ENCODE measurements around the gene LRRC4C.
A peak's percentile ranks its signal among the peaks of the same experiment; 100 is the strongest.

The LRRC4C gene

GRCh38 chr11:41479179-41479578 lies 19.7 kb upstream of the LRRC4C start:
- Histone ChIP-seq H2BK5ac (ENCODE audit: low read depth, low read length, poor library complexity) (no peak overlapping the region), H4K91ac (ENCODE audit: low read depth, low read length) (no peak overlapping the region), H2BK12ac (ENCODE audit: low read length) (no peak overlapping the region), H2BK120ac (ENCODE audit: insufficient read depth, low read length, poor library complexity) (no peak overlapping the region), H3K4ac (ENCODE audit: low read depth, low read length) (no peak overlapping the region), H4K8ac (ENCODE audit: low read depth, low read length) (no peak overlapping the region), H3K79me2 (ENCODE audit: control insufficient read depth, insufficient read depth, low read length, poor library complexity) (no peaks in the 10 kb centered on the region), H3K18ac (ENCODE audit: low read length) (no peak overlapping the region), H3K4me1 (ENCODE audit: control insufficient read depth in 1 of 2, insufficient read depth in 2 of 2, low read length in 2 of 2) (no peaks in the 10 kb centered on the region), H2AK5ac (ENCODE audit: low read length) (no peak overlapping the region), H3K27ac (ENCODE audit: low read depth, low read length) (no peak overlapping the region), H3K4me2 (ENCODE audit: low read length) (no peak overlapping the region), H3K23ac (ENCODE audit: low read length) (no peak overlapping the region), H3K14ac (ENCODE audit: low read length) (no peak overlapping the region), H3K79me1 (ENCODE audit: low read length) (no peaks in the 10 kb centered on the region), H3K4me3 (ENCODE audit: low read depth, low read length) (no peak overlapping the region), H3K9ac (ENCODE audit: low read length) (no peak overlapping the region), H3K27me3 (ENCODE audit: insufficient read depth, low read length) (no peaks in the 10 kb centered on the region), H3K9me3 (ENCODE audit: insufficient read depth, low read depth, low read length) (no peaks in the 10 kb centered on the region), H4K12ac (ENCODE audit: low read depth, low read length) (no peak overlapping the region), H3K36me3 (ENCODE audit: control insufficient read depth in 1 of 2, insufficient read depth in 2 of 2, low read length in 2 of 2) (no peaks in the 10 kb centered on the region), H2AFZ (ENCODE audit: insufficient read depth, low read length, poor library complexity) (no peak overlapping the region)
- no CpG with 5 or more reads among the region's 1 CpG for WGBS (ENCODE audit: extremely low coverage, insufficient coverage, insufficient read length)
- no peak for DNase-seq

- Histone ChIP-seq H3K4me1 (ENCODE audit: control insufficient read depth in 1 of 2, insufficient read depth in 2 of 2, low read length in 2 of 2) (no peaks in the 10 kb centered on the region), H3K4me3 (ENCODE audit: low read depth, low read length) (no peak overlapping the region), H3K36me3 (ENCODE audit: control insufficient read depth in 1 of 2, insufficient read depth in 2 of 2, low read length in 2 of 2) (no peaks in the 10 kb centered on the region), H3K14ac (ENCODE audit: low read length) (no peak overlapping the region), H2AK5ac (ENCODE audit: low read length) (no peak overlapping the region), H4K8ac (ENCODE audit: low read depth, low read length) (no peak overlapping the region), H3K9ac (ENCODE audit: low read length) (no peak overlapping the region), H3K9me3 (ENCODE audit: insufficient read depth, low read depth, low read length) (no peaks in the 10 kb centered on the region), H3K4me2 (ENCODE audit: low read length) (no peak overlapping the region), H2BK120ac (ENCODE audit: insufficient read depth, low read length, poor library complexity) (no peak overlapping the region), H3K18ac (ENCODE audit: low read length) (no peak overlapping the region), H3K27me3 (ENCODE audit: insufficient read depth, low read length) (no peaks in the 10 kb centered on the region), H3K4ac (ENCODE audit: low read depth, low read length) (no peak overlapping the region), H2BK5ac (ENCODE audit: low read depth, low read length, poor library complexity) (no peak overlapping the region), H4K91ac (ENCODE audit: low read depth, low read length) (no peak overlapping the region), H3K79me2 (ENCODE audit: control insufficient read depth, insufficient read depth, low read length, poor library complexity) (no peaks in the 10 kb centered on the region), H3K27ac (ENCODE audit: low read depth, low read length) (no peak overlapping the region), H3K23ac (ENCODE audit: low read length) (no peak overlapping the region), H4K12ac (ENCODE audit: low read depth, low read length) (no peak overlapping the region), H2AFZ (ENCODE audit: insufficient read depth, low read length, poor library complexity) (no peak overlapping the region), H2BK12ac (ENCODE audit: low read length) (no peak overlapping the region), H3K79me1 (ENCODE audit: low read length) (no peaks in the 10 kb centered on the region)
- no CpG with 5 or more reads among the region's 1 CpG for WGBS (ENCODE audit: extremely low coverage, insufficient coverage, insufficient read length)
- DNase-seq = peak in 1 of 2 donors; percentile 49
These were observed 1.7 kb upstream of the LRRC4C start for GRCh38 chr11:41461057-41461681.

GRCh38 chr11:41458641-41459040 lies 811 bp downstream of the LRRC4C start:
- no peaks in the 10 kb centered on the region for H3K27me3 ChIP-seq (ENCODE audit: insufficient read depth, low read length)
- no CpG with 5 or more reads among the region's 7 CpGs for WGBS (ENCODE audit: extremely low coverage, insufficient coverage, insufficient read length)
- no peak overlapping the region for H3K4ac ChIP-seq (ENCODE audit: low read depth, low read length)
- H3K9me3 ChIP-seq (ENCODE audit: insufficient read depth, low read depth, low read length) = no peaks in the 10 kb centered on the region
- no peaks in the 10 kb centered on the region for H3K36me3 ChIP-seq (ENCODE audit: control insufficient read depth in 1 of 2, insufficient read depth in 2 of 2, low read length in 2 of 2)
- no peak overlapping the region for H3K14ac ChIP-seq (ENCODE audit: low read length)
- no peak overlapping the region for H2BK120ac ChIP-seq (ENCODE audit: insufficient read depth, low read length, poor library complexity)
- H2AFZ ChIP-seq (ENCODE audit: insufficient read depth, low read length, poor library complexity) = no peak overlapping the region
- H4K12ac ChIP-seq (ENCODE audit: low read depth, low read length) = no peak overlapping the region
- no peak for DNase-seq
- no peaks in the 10 kb centered on the region for H3K79me1 ChIP-seq (ENCODE audit: low read length)
- H3K4me2 ChIP-seq (ENCODE audit: low read length) = no peak overlapping the region
- no peak overlapping the region for H2BK5ac ChIP-seq (ENCODE audit: low read depth, low read length, poor library complexity)
- H3K9ac ChIP-seq (ENCODE audit: low read length) = no peak overlapping the region
- no peak overlapping the region for H4K91ac ChIP-seq (ENCODE audit: low read depth, low read length)
- no peaks in the 10 kb centered on the region for H3K4me1 ChIP-seq (ENCODE audit: control insufficient read depth in 1 of 2, insufficient read depth in 2 of 2, low read length in 2 of 2)
- no peak overlapping the region for H3K18ac ChIP-seq (ENCODE audit: low read length)
- H3K23ac ChIP-seq (ENCODE audit: low read length) = no peak overlapping the region
- no peak overlapping the region for H2BK12ac ChIP-seq (ENCODE audit: low read length)
- no peak overlapping the region for H3K27ac ChIP-seq (ENCODE audit: low read depth, low read length)
- H2AK5ac ChIP-seq (ENCODE audit: low read length) = no peak overlapping the region
- no peak overlapping the region for H4K8ac ChIP-seq (ENCODE audit: low read depth, low read length)
- H3K4me3 ChIP-seq (ENCODE audit: low read depth, low read length) = no peak overlapping the region
- H3K79me2 ChIP-seq (ENCODE audit: control insufficient read depth, insufficient read depth, low read length, poor library complexity) = no peaks in the 10 kb centered on the region

GRCh38 chr11:41458154-41458553 lies 1.3 kb downstream of the LRRC4C start:
- no CpG with 5 or more reads among the region's 4 CpGs for WGBS (ENCODE audit: extremely low coverage, insufficient coverage, insufficient read length)
- no peak overlapping the region for H3K4me3 ChIP-seq (ENCODE audit: low read depth, low read length)

More at GRCh38 chr11:41458154-41458553, 1.3 kb downstream of the LRRC4C start:
- Histone ChIP-seq H3K4me1 (ENCODE audit: control insufficient read depth in 1 of 2, insufficient read depth in 2 of 2, low read length in 2 of 2) (no peaks in the 10 kb centered on the region), H3K14ac (ENCODE audit: low read length) (no peak overlapping the region), H2BK5ac (ENCODE audit: low read depth, low read length, poor library complexity) (no peak overlapping the region), H3K4ac (ENCODE audit: low read depth, low read length) (no peak overlapping the region), H2BK120ac (ENCODE audit: insufficient read depth, low read length, poor library complexity) (no peak overlapping the region), H3K79me1 (ENCODE audit: low read length) (no peaks in the 10 kb centered on the region), H3K36me3 (ENCODE audit: control insufficient read depth in 1 of 2, insufficient read depth in 2 of 2, low read length in 2 of 2) (no peaks in the 10 kb centered on the region), H3K27ac (ENCODE audit: low read depth, low read length) (no peak overlapping the region), H2AFZ (ENCODE audit: insufficient read depth, low read length, poor library complexity) (no peak overlapping the region), H3K9ac (ENCODE audit: low read length) (no peak overlapping the region), H2AK5ac (ENCODE audit: low read length) (no peak overlapping the region), H3K18ac (ENCODE audit: low read length) (no peak overlapping the region), H4K8ac (ENCODE audit: low read depth, low read length) (no peak overlapping the region), H3K79me2 (ENCODE audit: control insufficient read depth, insufficient read depth, low read length, poor library complexity) (no peaks in the 10 kb centered on the region), H3K9me3 (ENCODE audit: insufficient read depth, low read depth, low read length) (no peaks in the 10 kb centered on the region), H2BK12ac (ENCODE audit: low read length) (no peak overlapping the region), H4K12ac (ENCODE audit: low read depth, low read length) (no peak overlapping the region), H3K23ac (ENCODE audit: low read length) (no peak overlapping the region), H3K4me2 (ENCODE audit: low read length) (no peak overlapping the region), H4K91ac (ENCODE audit: low read depth, low read length) (no peak overlapping the region), H3K27me3 (ENCODE audit: insufficient read depth, low read length) (no peaks in the 10 kb centered on the region)
- DNase-seq = no peak
